Measurements from ENCODE around the gene TOP1. TPM values are rescaled to one million over a fixed set of nuclear protein-coding genes. Genes with fewer than 3 reads are reported as not detected.

The TOP1 gene
- polyA plus RNA-seq, 1 experiment, result 4.0 TPM

GRCh38 chr20:41154436-41155176 is 126.0 kb downstream of the TOP1 start:
- ChIA-PET POLR2A (no interaction called here), CTCF (interaction anchor here (0.6 to 0.7 kb wide), 2 partner anchors 37 to 172 kb away, joined by 3 read pairs; no protein-coding TSS in a partner anchor)
- Histone ChIP-seq H3K36me3 (ENCODE audit: control insufficient read depth, insufficient read depth, low read length) (no peaks in the 10 kb centered on the region; the same call in 1 of the 2 replicates), H3K4me3 (ENCODE audit: low read depth, low read length) (no peak overlapping the region), H3K27me3 (ENCODE audit: control insufficient read depth, insufficient read depth, low read length) (no peaks in the 10 kb centered on the region)
- TF ChIP-seq, protein P1, sequence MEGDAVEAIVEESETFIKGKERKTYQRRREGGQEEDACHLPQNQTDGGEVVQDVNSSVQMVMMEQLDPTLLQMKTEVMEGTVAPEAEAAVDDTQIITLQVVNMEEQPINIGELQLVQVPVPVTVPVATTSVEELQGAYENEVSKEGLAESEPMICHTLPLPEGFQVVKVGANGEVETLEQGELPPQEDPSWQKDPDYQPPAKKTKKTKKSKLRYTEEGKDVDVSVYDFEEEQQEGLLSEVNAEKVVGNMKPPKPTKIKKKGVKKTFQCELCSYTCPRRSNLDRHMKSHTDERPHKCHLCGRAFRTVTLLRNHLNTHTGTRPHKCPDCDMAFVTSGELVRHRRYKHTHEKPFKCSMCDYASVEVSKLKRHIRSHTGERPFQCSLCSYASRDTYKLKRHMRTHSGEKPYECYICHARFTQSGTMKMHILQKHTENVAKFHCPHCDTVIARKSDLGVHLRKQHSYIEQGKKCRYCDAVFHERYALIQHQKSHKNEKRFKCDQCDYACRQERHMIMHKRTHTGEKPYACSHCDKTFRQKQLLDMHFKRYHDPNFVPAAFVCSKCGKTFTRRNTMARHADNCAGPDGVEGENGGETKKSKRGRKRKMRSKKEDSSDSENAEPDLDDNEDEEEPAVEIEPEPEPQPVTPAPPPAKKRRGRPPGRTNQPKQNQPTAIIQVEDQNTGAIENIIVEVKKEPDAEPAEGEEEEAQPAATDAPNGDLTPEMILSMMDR (IDR thresholded peaks at IDR 0.05; ENCODE audit: insufficient read depth, low read depth, low read length), result no peak
- no peak for DNase-seq (ENCODE audit: low read depth)

DNA sequence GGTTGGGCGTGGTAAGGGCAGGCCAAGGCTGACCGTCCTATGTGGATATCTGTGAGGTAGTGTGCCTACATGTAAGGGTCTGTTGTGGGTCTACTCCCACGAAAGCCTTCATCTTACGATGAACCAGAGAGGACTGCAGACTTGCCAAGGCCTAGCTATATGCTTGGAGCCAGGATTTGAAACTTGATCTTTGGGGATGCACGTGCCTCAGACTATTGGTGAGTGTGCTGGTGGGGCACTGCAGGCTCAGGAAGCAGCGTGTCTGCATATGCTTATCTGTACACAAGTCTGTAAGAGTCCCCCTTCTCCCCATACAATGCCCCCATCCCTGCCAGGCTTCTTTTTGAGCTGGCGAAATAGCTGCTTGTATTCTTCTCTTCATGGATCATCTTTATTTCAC is 126.6 kb downstream of the TOP1 start:
- no peak for DNase-seq (ENCODE audit: low read depth)

GRCh38 chr20:41158082-41158625 is 129.5 kb downstream of the TOP1 start:
- peaks cover 8% of the 10 kb centered on the region for H3K36me3 ChIP-seq (ENCODE audit: control insufficient read depth, insufficient read depth, low read length)
- no peaks in the 10 kb centered on the region for H3K27me3 ChIP-seq (ENCODE audit: control insufficient read depth, insufficient read depth, low read length)
- DNase-seq (ENCODE audit: low read depth), result no peak
- ChIA-PET CTCF (interaction anchor here (0.6 to 1.9 kb wide), 7 partner anchors 11 to 195 kb away, joined by 3 to 14 read pairs (median 3); partner anchors contain the start of gene LPIN3), POLR2A (no interaction called here)
- H3K4me3 ChIP-seq (ENCODE audit: low read depth, low read length), result no peak overlapping the region
- TF ChIP-seq, protein P1 (IDR thresholded peaks at IDR 0.05; ENCODE audit: insufficient read depth, low read depth, low read length), result no peak

More for the DNA sequence above, 126.6 kb downstream of the TOP1 start:
- Histone ChIP-seq H3K27me3 (ENCODE audit: control insufficient read depth, insufficient read depth, low read length) (no peaks in the 10 kb centered on the region), H3K4me3 (ENCODE audit: low read depth, low read length) (no peak overlapping the region), H3K36me3 (ENCODE audit: control insufficient read depth, insufficient read depth, low read length) (peaks cover 2% of the 10 kb centered on the region; the same call in 1 of the 2 replicates)
- CTCF ChIA-PET, result no interaction called here
- POLR2A ChIA-PET, result no interaction called here
- TF ChIP-seq, protein P1 (IDR thresholded peaks at IDR 0.05; ENCODE audit: insufficient read depth, low read depth, low read length), result no peak

GRCh38 chr20:41159547-41159946 is 130.9 kb downstream of the TOP1 start:
- no peak overlapping the region for H3K4me3 ChIP-seq (ENCODE audit: low read depth, low read length)
- peaks cover 18% of the 10 kb centered on the region for H3K36me3 ChIP-seq (ENCODE audit: control insufficient read depth, insufficient read depth, low read length)
- CTCF ChIA-PET, result interaction anchor here (1.0 to 1.3 kb wide), 2 partner anchors 13 kb away, joined by 3 read pairs; no protein-coding TSS in a partner anchor
- TF ChIP-seq, protein P1 (IDR thresholded peaks at IDR 0.05; ENCODE audit: insufficient read depth, low read depth, low read length), result no peak
- DNase-seq (ENCODE audit: low read depth), result no peak
- H3K27me3 ChIP-seq (ENCODE audit: control insufficient read depth, insufficient read depth, low read length), result no peaks in the 10 kb centered on the region
- POLR2A ChIA-PET, result no interaction called here

DNA sequence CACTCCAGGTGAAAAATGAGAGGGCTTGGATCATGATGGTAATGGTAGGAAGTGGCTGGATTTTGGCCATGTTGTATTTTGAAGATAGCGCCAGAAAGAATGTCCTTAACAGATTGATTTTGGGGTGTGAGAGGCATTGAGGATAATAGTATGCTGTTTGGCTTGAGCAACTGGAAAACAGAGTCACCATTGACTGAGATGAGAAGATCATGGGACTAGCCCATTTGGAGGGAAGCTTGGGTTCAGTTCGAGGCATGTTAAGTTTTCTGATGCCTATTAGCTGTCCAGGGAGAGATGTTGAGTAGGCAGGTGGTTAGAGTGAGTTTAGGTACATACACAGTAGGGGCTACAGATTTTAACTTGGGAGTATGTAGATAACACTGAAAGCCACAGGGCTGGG is 132.1 kb downstream of the TOP1 start:
- no peaks in the 10 kb centered on the region for H3K27me3 ChIP-seq (ENCODE audit: control insufficient read depth, insufficient read depth, low read length)
- ChIA-PET CTCF (interaction anchor here (1.3 kb wide), 1 partner anchor 9 kb away, joined by 3 read pairs; no protein-coding TSS in a partner anchor), POLR2A (no interaction called here)
- H3K4me3 ChIP-seq (ENCODE audit: low read depth, low read length), result no peak overlapping the region
- TF ChIP-seq, protein P1 (IDR thresholded peaks at IDR 0.05; ENCODE audit: insufficient read depth, low read depth, low read length), result no peak
- DNase-seq (ENCODE audit: low read depth), result no peak
- H3K36me3 ChIP-seq (ENCODE audit: control insufficient read depth, insufficient read depth, low read length), result peaks cover 28% of the 10 kb centered on the region

Data from BJ (cell line).